Naive thymus-derived CD4-positive, alpha-beta T cell (primary cell): ENCODE measurements around the gene ANK3. TPM values are rescaled to one million over a fixed set of nuclear protein-coding genes. Genes with fewer than 3 reads are reported as not detected.

Experiments
- ATAC-seq: fragments of 150-1000 bp; cut with Tn5 transposase; 2 replicates; pipeline ENCODE4 v1.10.0; 2021; ENCODE audit warnings: mild to moderate bottlenecking, moderate library complexity
- CTCF ChIA-PET: fragments of 350-600 bp; sonication (Branson Sonifier 250); formaldehyde crosslinking; loops from one replicate; lab custom pipeline; 2021; ENCODE audit warnings: antibody characterized with exemption; lab: Charles Lee
- POLR2A ChIA-PET: fragments of 350-600 bp; sonication (Branson Sonifier 250); formaldehyde crosslinking; loops from one replicate; lab custom pipeline; 2021; ENCODE audit warnings: antibody characterized with exemption, inconsistent platforms; lab: Charles Lee
- DNase-seq, 9 donors: peaks; one replicate each; pipeline versions ENCODE4 v3.0.0 to v3.0.0-alpha.2; 2020 to 2022; ENCODE audit warnings: mixed read lengths in 1 of 9
- H3K27ac ChIP-seq: one replicate; pipeline ENCODE4 v1.7.0; 2013; ENCODE audit warnings: mild to moderate bottlenecking, low read depth, low read length, moderate library complexity
- H3K27me3 ChIP-seq, 2 donors: one replicate each; pipeline ENCODE4 v1.7.0; 2013; ENCODE audit warnings: low read length in 2 of 2, mild to moderate bottlenecking in 2 of 2, moderate library complexity in 2 of 2; ENCODE audit not compliant: control insufficient read depth in 2 of 2, insufficient read depth in 2 of 2
- H3K36me3 ChIP-seq, 3 experiments: 1 replicate in 2 of 3; 2 replicates in 1 of 3; pipeline ENCODE4 v1.7.0; 2013; ENCODE audit warnings: low read length in 3 of 3, mild to moderate bottlenecking in 3 of 3, moderate library complexity in 1 of 3; ENCODE audit not compliant: insufficient read depth in 3 of 3, control insufficient read depth in 2 of 3
- H3K4me1 ChIP-seq, 2 donors: one replicate each; pipeline ENCODE4 v1.7.0; 2013; ENCODE audit warnings: low read length in 2 of 2, mild to moderate bottlenecking in 2 of 2, moderate library complexity in 1 of 2; ENCODE audit not compliant: control insufficient read depth in 2 of 2, insufficient read depth in 2 of 2
- H3K4me3 ChIP-seq: 2 replicates; pipeline ENCODE4 v1.7.0; 2013; ENCODE audit warnings: mild to moderate bottlenecking, low read length
- H3K9me3 ChIP-seq, 3 experiments: 1 replicate in 2 of 3; 2 replicates in 1 of 3; pipeline ENCODE4 v1.7.0; 2013; ENCODE audit warnings: low read length in 3 of 3; ENCODE audit not compliant: control insufficient read depth in 2 of 3
- H3K27ac Mint-ChIP-seq, 9 donors: one replicate each; pipeline ENCODE4 v1.8.0; 2020 to 2022; ENCODE audit warnings: mixed read lengths in 9 of 9, mild to moderate bottlenecking in 8 of 9, moderate library complexity in 5 of 9, inconsistent platforms in 2 of 9
- H3K27me3 Mint-ChIP-seq, 5 donors: one replicate each; pipeline ENCODE4 v1.8.0; 2021 to 2022; ENCODE audit warnings: mixed read lengths in 5 of 5, mild to moderate bottlenecking in 1 of 5
- H3K36me3 Mint-ChIP-seq, 5 donors: one replicate each; pipeline ENCODE4 v1.8.0; 2020 to 2022; ENCODE audit warnings: mixed read lengths in 5 of 5, mild to moderate bottlenecking in 3 of 5, inconsistent platforms in 1 of 5
- H3K4me1 Mint-ChIP-seq, 7 donors: one replicate each; pipeline ENCODE4 v1.8.0; 2020 to 2022; ENCODE audit warnings: mixed read lengths in 7 of 7, mild to moderate bottlenecking in 3 of 7, inconsistent platforms in 1 of 7
- H3K4me3 Mint-ChIP-seq, 10 donors: one replicate each; pipeline ENCODE4 v1.8.0; 2020 to 2022; ENCODE audit warnings: mild to moderate bottlenecking in 10 of 10, mixed read lengths in 10 of 10, moderate library complexity in 6 of 10, inconsistent platforms in 2 of 10
- H3K9me3 Mint-ChIP-seq, 11 donors: one replicate each; pipeline ENCODE4 v1.8.0; 2020 to 2022; ENCODE audit warnings: mixed read lengths in 11 of 11, mild to moderate bottlenecking in 4 of 11, inconsistent platforms in 1 of 11, moderate library complexity in 1 of 11
- intact Hi-C, 2 donors: fragments of 100-400 bp; cut with micrococcal nuclease; formaldehyde crosslinking; loops; one replicate each; pipeline ENCODE4 v1.15.1; 2023
- polyA plus RNA-seq, 2 donors: library from polyadenylated mRNA; unstranded; fragments of 300-500 nt; fragmentation: Illumina TruSeq; gene quantifications; one replicate each; pipeline ENCODE4 v1.2.3, GENCODE V29; 2021
- total RNA-seq, 6 experiments: library from RNA in 5 of 6; stranded (reverse) in 5 of 6; gene quantifications; 1 replicate in 5 of 6; 2 replicates in 1 of 6; pipeline ENCODE4 v1.2.3 and lab custom pipeline; 2021 to 2026

The ANK3 gene
- total and polyA plus RNA-seq, 7 experiments from 2014 or later, result 23.9 to 72.9 (median 61.4) TPM

GRCh38 chr10:60003651-60004523 is 385.8 kb downstream of the ANK3 start:
- Mint-ChIP-seq H3K27ac (no peak overlapping the region), H3K9me3 (peaks cover 0 to 13% (median 0%) of the 10 kb centered on the region in 11 donors), H3K27me3 (peaks cover 0 to 13% (median 3%) of the 10 kb centered on the region in 5 donors), H3K4me1 (peaks cover 0 to 18% (median 1%) of the 10 kb centered on the region in 7 donors), H3K4me3 (no peak overlapping the region), H3K36me3 (peaks cover 0 to 17% (median 3%) of the 10 kb centered on the region in 5 donors)
- ATAC-seq, result no peak
- H3K4me1 ChIP-seq, result no peaks in the 10 kb centered on the region
- H3K9me3 ChIP-seq, result no peaks in the 10 kb centered on the region
- ChIA-PET CTCF (no interaction called here), POLR2A (no interaction called here)
- H3K27me3 ChIP-seq, result no peaks in the 10 kb centered on the region
- H3K27ac ChIP-seq, result no peak overlapping the region
- no peak for DNase-seq
- H3K4me3 ChIP-seq, result no peak overlapping the region
- no peaks in the 10 kb centered on the region for H3K36me3 ChIP-seq
- intact Hi-C loops, result no loop called here

- intact Hi-C loops, result loop anchor here in 1 of 2 donors (2.0 kb wide), 1 partner anchor 94 kb away; the partner anchor contains the start of gene CCDC6
- Histone ChIP-seq H3K9me3 (no peaks in the 10 kb centered on the region), H3K36me3 (no peaks in the 10 kb centered on the region), H3K27ac (no peak overlapping the region), H3K27me3 (no peaks in the 10 kb centered on the region), H3K4me3 (no peak overlapping the region), H3K4me1 (no peaks in the 10 kb centered on the region)
- Mint-ChIP-seq H3K4me1 (peaks cover 0 to 23% (median 1%) of the 10 kb centered on the region in 7 donors), H3K36me3 (peaks cover 0 to 23% (median 0%) of the 10 kb centered on the region in 5 donors), H3K4me3 (peak overlapping the region in 1 of 10 donors; percentile 33), H3K27ac (peak overlapping the region in 2 of 9 donors; percentile 10 to 86), H3K9me3 (peaks cover 0 to 17% (median 0%) of the 10 kb centered on the region in 11 donors), H3K27me3 (peaks cover 0 to 13% (median 0%) of the 10 kb centered on the region in 5 donors)
- no peak for ATAC-seq
- DNase-seq, result no peak
- ChIA-PET POLR2A (no interaction called here), CTCF (no interaction called here)
Observed at GRCh38 chr10:60000747-60001146, 388.9 kb downstream of the ANK3 start.

GRCh38 chr10:59997827-59998525 is 391.7 kb downstream of the ANK3 start:
- Histone ChIP-seq H3K27me3 (no peaks in the 10 kb centered on the region), H3K36me3 (no peaks in the 10 kb centered on the region), H3K9me3 (no peaks in the 10 kb centered on the region), H3K4me1 (no peaks in the 10 kb centered on the region), H3K27ac (no peak overlapping the region), H3K4me3 (no peak overlapping the region)
- DNase-seq, result no peak
- Mint-ChIP-seq H3K36me3 (peaks cover 0 to 23% (median 0%) of the 10 kb centered on the region in 5 donors), H3K4me1 (peaks cover 0 to 23% (median 1%) of the 10 kb centered on the region in 7 donors), H3K9me3 (peaks cover 0 to 17% (median 0%) of the 10 kb centered on the region in 11 donors), H3K27me3 (peaks cover 0 to 19% (median 9%) of the 10 kb centered on the region in 5 donors), H3K27ac (no peak overlapping the region), H3K4me3 (no peak overlapping the region)
- intact Hi-C loops, result no loop called here
- no peak for ATAC-seq
- CTCF ChIA-PET, result no interaction called here
- POLR2A ChIA-PET, result no interaction called here

GRCh38 chr10:59995862-59996261 is 393.8 kb downstream of the ANK3 start:
- Histone ChIP-seq H3K36me3 (no peaks in the 10 kb centered on the region), H3K4me3 (no peak overlapping the region), H3K4me1 (no peaks in the 10 kb centered on the region), H3K27me3 (peaks cover 0 to 6% of the 10 kb centered on the region in 2 donors), H3K27ac (no peak overlapping the region), H3K9me3 (no peaks in the 10 kb centered on the region)
- H3K4me3 Mint-ChIP-seq, result no peak overlapping the region
- peaks cover 6 to 28% (median 14%) of the 10 kb centered on the region in 5 donors for H3K27me3 Mint-ChIP-seq
- no peak for DNase-seq
- CTCF ChIA-PET, result no interaction called here
- H3K36me3 Mint-ChIP-seq, result peaks cover 0 to 21% (median 0%) of the 10 kb centered on the region in 5 donors
- POLR2A ChIA-PET, result no interaction called here
- ATAC-seq, result no peak
- H3K27ac Mint-ChIP-seq, result no peak overlapping the region
- H3K9me3 Mint-ChIP-seq, result peaks cover 0 to 17% (median 0%) of the 10 kb centered on the region in 11 donors
- intact Hi-C loops, result no loop called here
- peaks cover 5 to 25% (median 6%) of the 10 kb centered on the region in 7 donors for H3K4me1 Mint-ChIP-seq

GRCh38 chr10:59993931-59994330 is 395.7 kb downstream of the ANK3 start:
- CTCF ChIA-PET, result no interaction called here
- DNase-seq (no peak), ATAC-seq (no peak)
- H3K4me1 Mint-ChIP-seq, result peaks cover 5 to 14% (median 6%) of the 10 kb centered on the region in 7 donors
- H3K27ac ChIP-seq, result no peak overlapping the region
- peaks cover 0 to 6% of the 10 kb centered on the region in 2 donors for H3K27me3 ChIP-seq
- no peaks in the 10 kb centered on the region for H3K36me3 ChIP-seq
- no peak overlapping the region for H3K27ac Mint-ChIP-seq
- H3K4me3 Mint-ChIP-seq, result no peak overlapping the region
- H3K4me3 ChIP-seq, result no peak overlapping the region
- intact Hi-C loops, result no loop called here
- H3K9me3 ChIP-seq, result no peaks in the 10 kb centered on the region
- peaks cover 10 to 25% (median 23%) of the 10 kb centered on the region in 5 donors for H3K27me3 Mint-ChIP-seq
- POLR2A ChIA-PET, result no interaction called here
- no peaks in the 10 kb centered on the region for H3K4me1 ChIP-seq
- peaks cover 0 to 7% (median 0%) of the 10 kb centered on the region in 5 donors for H3K36me3 Mint-ChIP-seq
- H3K9me3 Mint-ChIP-seq, result peaks cover 0 to 3% (median 0%) of the 10 kb centered on the region in 11 donors

GRCh38 chr10:59991661-59992060 is 398.0 kb downstream of the ANK3 start:
- Mint-ChIP-seq H3K36me3 (no peaks in the 10 kb centered on the region), H3K9me3 (no peaks in the 10 kb centered on the region), H3K4me3 (peak overlapping the region in 8 of 10 donors; percentile 14 to 82 (median 56)), H3K27me3 (peaks cover 10 to 43% (median 30%) of the 10 kb centered on the region in 5 donors), H3K4me1 (peaks cover 5 to 9% (median 6%) of the 10 kb centered on the region in 7 donors), H3K27ac (peak overlapping the region in 2 of 9 donors; percentile 20 to 57)
- Histone ChIP-seq H3K27me3 (peaks cover 0 to 6% of the 10 kb centered on the region in 2 donors), H3K4me1 (no peaks in the 10 kb centered on the region), H3K27ac (no peak overlapping the region), H3K9me3 (no peaks in the 10 kb centered on the region), H3K4me3 (no peak overlapping the region), H3K36me3 (no peaks in the 10 kb centered on the region)
- ATAC-seq (peak; percentile 93), DNase-seq (peak in 1 of 9 donors; percentile 6)
- intact Hi-C loops, result no loop called here
- ChIA-PET CTCF (no interaction called here), POLR2A (no interaction called here)
